GM21717 (cell line): ENCODE data around the gene NEDD4.
"Not testable (repeated sequence)": the region's sequence is repeated elsewhere in the genome, so short reads cannot be mapped to it uniquely, and the experiment has no call there.

Source experiments
- ATAC-seq: cut with Tn5 transposase; IDR thresholded peaks from one replicate; pipeline ENCODE4 v1.9.1; 2021; ENCODE audit warnings: mild to moderate bottlenecking, moderate library complexity; ENCODE audit not compliant: unreplicated experiment

Gene NEDD4

GRCh38 chr15:55993111-55993803, at the start of gene NEDD4:
NEDD4 (minus strand) TSS chr15:55993612; CDS start chr15:55993555, 57 bp downstream.
- peak; percentile 92 for ATAC-seq

DNA sequence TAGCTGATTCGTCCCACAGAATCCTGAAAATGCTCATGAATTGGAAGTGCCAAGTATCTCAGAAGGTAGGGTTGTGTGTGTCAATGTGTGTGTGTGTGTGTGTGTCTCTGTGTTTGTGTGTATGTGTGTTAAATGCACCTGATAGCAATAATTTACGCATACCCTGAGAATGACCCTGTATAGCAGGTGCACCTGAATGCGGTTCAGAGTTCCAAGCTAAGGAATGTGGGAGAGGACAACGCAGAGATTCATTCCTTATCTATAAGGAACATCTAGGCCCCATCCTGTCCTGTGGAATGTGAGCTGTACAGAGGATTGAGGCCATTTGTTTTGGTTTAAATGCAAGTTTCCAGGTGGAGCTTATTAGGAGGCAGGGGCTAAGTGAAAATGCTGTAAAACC, 49.1 kb upstream of the NEDD4 start:
- ATAC-seq: no peak

GRCh38 chr15:56042031-56042430, 48.6 kb upstream of the NEDD4 start:
- ATAC-seq: no peak

GRCh38 chr15:56040081-56041035, 46.9 kb upstream of the NEDD4 start:
- ATAC-seq: no peak

DNA sequence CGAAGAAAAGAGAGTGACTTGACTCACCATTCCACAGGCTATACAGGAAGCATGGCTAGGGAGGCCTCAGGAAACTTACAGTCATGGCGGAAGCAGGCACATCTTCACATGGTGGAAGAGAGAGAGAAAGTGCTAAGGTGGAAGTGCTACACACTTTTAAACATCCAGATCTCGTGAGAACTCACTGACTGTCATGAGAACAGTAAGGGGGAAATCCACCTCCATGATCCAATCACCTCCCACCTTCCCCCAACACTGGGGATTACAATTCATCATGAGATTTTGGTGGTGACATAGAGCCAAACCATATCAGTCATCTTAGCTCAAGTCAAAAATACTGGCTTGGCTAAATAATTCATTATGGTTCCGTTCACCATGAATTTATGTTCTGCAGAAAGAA, 45.3 kb upstream of the NEDD4 start:
- ATAC-seq: no peak

- no peak for ATAC-seq
Measured at GRCh38 chr15:56038015-56038414, 44.6 kb upstream of the NEDD4 start.

DNA sequence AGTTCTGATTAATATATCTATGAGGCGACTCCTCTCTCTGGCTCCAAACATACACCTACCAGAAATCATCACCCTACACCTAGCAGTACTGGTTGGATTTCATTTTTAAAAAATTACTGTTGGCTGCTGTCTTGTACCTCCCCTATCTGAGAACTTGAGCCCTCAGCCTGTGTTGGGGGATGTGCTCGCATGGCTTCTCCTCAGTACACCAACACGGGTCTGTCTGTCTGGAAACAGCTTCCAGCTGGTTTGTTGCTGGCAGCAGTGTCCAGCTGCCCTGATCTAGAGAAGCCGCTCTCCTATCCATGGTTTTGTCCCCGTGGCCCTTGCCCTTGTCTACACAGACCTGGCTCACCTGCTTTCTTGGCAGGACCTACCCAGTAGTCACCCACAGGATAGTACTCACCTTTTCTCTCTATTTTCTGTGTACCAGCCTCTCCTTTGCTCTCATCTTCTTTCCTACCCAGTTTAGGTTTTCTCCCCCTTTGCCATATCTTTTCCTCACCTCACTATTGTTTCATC, 43.2 kb upstream of the NEDD4 start:
- ATAC-seq: no peak

GRCh38 chr15:56035166-56035565, 41.8 kb upstream of the NEDD4 start:
- no peak for ATAC-seq

DNA sequence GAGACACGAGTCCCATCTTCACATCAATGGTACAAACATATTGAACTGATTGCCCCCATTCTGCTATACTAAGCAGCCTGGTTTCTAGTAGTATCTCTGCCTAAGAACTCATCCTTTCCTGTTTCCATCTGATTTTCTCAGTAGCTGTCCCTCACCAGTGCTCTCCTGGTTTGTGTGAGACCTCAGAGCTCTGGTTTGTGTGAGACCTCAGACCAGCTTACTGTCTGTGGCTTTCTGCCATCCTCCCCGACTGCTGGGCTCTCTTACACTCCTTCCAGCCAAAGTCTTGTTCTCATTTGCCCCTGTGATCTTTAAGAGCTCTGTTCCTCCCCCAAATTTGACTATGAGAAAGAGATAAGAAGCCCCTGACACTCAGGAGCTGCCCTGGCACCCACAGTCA, 41.1 kb upstream of the NEDD4 start:
- no peak for ATAC-seq

- no peak for ATAC-seq
Measured at GRCh38 chr15:56032373-56032772, 39.0 kb upstream of the NEDD4 start.

GRCh38 chr15:56031836-56032235, 38.4 kb upstream of the NEDD4 start:
- ATAC-seq: no peak

GRCh38 chr15:56031402-56031801, 38.0 kb upstream of the NEDD4 start:
- no peak for ATAC-seq

DNA sequence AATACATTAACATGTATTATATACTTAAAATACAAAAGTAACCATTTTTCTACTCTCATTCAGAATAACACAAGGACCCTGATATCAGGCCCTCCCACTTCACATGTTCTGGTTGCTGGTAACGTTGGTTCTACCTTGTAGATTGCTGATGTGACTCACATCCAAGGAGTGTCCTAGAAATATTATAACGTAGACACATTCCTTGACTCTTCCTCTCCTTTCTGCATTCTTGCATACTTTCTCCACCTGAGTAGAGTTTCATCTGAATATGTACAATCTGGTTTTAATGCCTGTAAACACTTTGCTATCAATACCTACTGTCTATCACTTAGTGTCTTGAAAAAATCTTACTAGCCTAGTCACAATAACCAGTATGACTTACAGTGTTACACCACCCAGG, 35.0 kb upstream of the NEDD4 start:
- no peak for ATAC-seq

GRCh38 chr15:56023160-56023559, 29.7 kb upstream of the NEDD4 start:
- not testable (repeated sequence) for ATAC-seq

DNA sequence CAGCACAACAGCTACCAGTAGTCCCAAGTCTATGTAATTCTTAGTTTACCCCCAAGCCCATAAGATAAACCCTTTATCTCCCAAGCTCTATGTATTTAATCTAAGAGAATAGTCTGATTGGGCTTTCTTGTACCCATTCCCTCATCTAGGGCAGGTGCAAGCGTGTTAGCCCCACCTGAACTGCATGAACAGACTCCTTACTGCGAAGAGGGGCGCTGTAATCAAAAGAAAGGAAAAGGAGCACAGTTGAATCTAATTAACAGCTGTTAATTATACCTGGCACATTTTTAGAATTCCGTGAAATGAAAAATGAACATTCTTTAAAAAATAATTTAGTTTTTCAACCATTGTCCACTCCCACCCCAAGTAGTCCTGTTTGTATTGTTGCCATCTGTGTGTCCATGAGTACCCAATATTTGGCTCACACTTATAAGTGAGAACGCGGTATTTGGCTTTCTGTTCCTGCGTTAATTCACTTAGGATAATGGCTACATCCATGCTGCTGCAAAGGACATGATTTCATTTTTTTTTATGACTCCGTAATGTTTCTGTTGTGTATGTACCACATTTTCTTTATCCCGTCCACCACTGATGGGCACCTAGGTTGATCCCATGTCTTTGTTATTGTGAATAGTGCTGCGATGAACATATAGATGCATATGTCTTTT, 26.5 kb upstream of the NEDD4 start:
- no peak for ATAC-seq

DNA sequence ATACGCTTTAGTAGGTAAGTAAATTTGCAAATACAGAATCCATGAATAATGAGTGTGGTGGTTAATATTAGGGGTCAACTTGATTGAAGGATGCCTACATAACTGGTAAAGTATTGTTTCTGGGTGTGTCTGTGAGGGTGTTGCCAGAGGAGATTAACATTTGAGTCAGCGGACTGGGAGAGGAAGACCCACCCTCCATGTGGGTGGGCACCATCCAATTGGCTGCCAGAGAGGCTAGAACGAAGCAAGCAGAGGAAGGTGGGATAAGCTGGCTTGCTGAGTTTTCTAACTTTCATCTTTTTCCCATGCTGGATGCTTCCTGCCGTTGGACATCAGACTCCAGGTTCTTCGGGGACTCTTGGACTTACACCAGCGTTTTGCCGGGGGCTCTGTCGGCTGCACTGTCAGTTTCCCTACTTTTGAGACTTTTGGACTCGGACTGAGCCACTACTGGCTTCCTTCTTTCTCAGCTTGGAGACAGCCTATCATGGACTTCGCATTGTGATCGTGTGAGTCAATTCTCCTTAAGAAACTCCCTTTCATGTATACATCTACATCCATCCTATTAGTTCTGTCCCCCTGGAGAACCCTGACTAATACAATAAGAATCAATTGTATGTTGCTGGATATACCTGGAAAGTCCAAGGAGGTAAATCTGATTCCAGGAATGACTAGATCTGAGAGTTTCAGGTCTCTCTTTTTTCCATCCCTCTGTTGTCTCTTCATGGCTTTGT, 25.8 kb upstream of the NEDD4 start:
- no peak for ATAC-seq

DNA sequence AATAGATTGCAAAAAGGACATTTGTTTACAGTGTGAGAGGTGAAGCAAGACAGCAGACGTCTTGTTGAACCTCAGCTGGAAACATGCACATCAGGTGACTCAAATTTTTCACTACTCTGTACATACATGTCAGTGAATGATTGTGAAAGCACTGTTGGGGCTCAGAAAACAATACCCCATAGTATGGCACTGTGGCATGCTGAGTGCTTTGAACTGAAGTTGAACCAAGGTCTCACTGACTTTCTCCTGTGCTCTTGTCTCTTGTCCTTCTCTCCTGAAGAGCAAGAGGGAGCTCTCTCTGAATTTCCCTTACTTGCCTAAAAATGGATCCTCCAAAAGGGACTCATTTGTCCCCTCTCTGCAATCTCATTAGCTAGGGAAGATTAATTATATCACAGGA, 24.5 kb upstream of the NEDD4 start:
- ATAC-seq: no peak

DNA sequence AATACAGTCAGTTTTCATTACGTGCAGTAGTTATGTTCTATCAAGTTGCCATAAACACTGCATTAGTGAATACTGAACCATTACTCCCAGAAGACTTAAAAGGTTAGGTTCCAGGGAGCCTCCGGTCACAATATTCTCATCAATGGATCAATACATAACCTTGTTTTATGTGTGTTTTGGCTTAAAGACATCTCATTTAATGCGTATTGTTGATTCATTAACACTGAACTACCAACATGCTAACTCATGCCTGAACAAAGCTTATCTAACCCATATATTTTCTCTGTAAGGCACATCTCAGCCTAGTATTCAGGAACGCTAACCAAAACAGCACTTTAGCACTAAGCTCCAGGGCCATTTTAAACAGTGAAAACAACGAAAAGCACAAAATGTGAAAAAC, 24.1 kb upstream of the NEDD4 start:
- ATAC-seq: no peak

DNA sequence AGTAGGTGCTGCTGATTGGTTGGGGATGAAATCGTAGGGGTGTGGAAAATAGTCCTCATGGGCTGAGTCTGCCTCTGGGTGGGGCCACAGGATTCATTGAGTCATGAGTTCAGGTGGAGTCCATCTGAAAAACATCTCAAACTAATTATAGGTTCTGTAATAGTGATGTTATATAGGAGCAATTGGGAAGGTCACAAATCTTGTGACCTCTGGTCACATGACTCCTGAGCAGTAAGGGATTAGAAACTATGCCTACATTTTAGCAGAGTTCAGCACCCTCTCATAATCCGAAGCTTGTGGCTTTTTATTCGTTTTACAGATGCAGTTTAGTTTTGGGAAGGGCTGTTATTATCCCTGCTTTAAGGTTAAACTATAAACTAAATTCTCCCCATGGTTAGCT, 22.9 kb upstream of the NEDD4 start:
- ATAC-seq: no peak

GRCh38 chr15:56014677-56015076, 21.3 kb upstream of the NEDD4 start:
- ATAC-seq: no peak

GRCh38 chr15:56007053-56007452, 13.6 kb upstream of the NEDD4 start:
- not testable (repeated sequence) for ATAC-seq
